DND-41 (cell line): ENCODE results near the gene SFMBT2.

Source experiments
- ATAC-seq: fragments of 200-7000 bp; cut with Tn5 transposase; 3 replicates; pipeline ENCODE4 v1.9.1; 2021; ENCODE audit warnings: low read depth; ENCODE audit not compliant: insufficient read depth
- DNase-seq: peaks from one replicate; pipeline ENCODE4 v3.0.0-alpha.2; 2020
- H2AFZ ChIP-seq: 2 replicates; pipeline ENCODE4 v1.6.0; 2012; ENCODE audit warnings: low read depth, low read length
- H3K27ac ChIP-seq: 2 replicates; pipeline ENCODE4 v1.5.1; 2012; ENCODE audit warnings: low read length, inconsistent platforms
- H3K27me3 ChIP-seq: fragments of 200-600 bp; sonication (generic); 2 replicates; pipeline ENCODE4 v1.6.0; 2012; ENCODE audit warnings: low read length, mild to moderate bottlenecking, inconsistent platforms; ENCODE audit not compliant: insufficient read depth, poor library complexity
- H3K36me3 ChIP-seq: 2 replicates; pipeline ENCODE4 v1.5.1; 2012; ENCODE audit warnings: low read length, inconsistent platforms; ENCODE audit not compliant: insufficient read depth
- H3K4me1 ChIP-seq: 2 replicates; pipeline ENCODE4 v1.5.1; 2012; ENCODE audit warnings: mild to moderate bottlenecking, low read length; ENCODE audit not compliant: insufficient read depth
- H3K4me2 ChIP-seq: 2 replicates; pipeline ENCODE4 v1.6.0; 2012; ENCODE audit warnings: mild to moderate bottlenecking, moderate library complexity, low read length, inconsistent platforms; ENCODE audit not compliant: insufficient read depth
- H3K4me3 ChIP-seq, 2 experiments: fragments of 200-600 bp in 1 of 2; shearing (Covaris generic) in 1 of 2; 2 replicates each; pipeline ENCODE4 v1.5.1; 2012 to 2016; ENCODE audit warnings: inconsistent platforms in 2 of 2, low read length in 2 of 2, mild to moderate bottlenecking in 2 of 2, low read depth in 1 of 2, moderate library complexity in 1 of 2
- H3K79me2 ChIP-seq: 2 replicates; pipeline ENCODE4 v1.6.0; 2012; ENCODE audit warnings: low read length, inconsistent platforms; ENCODE audit not compliant: insufficient read depth
- H3K9ac ChIP-seq: 2 replicates; pipeline ENCODE4 v1.6.0; 2012; ENCODE audit warnings: low read depth, mild to moderate bottlenecking, inconsistent platforms, low read length, moderate library complexity
- H3K9me3 ChIP-seq: 2 replicates; pipeline ENCODE4 v1.5.1; 2012; ENCODE audit warnings: low read length, moderate library complexity, mild to moderate bottlenecking, inconsistent platforms; ENCODE audit not compliant: insufficient read depth, severe bottlenecking
- H4K20me1 ChIP-seq: 2 replicates; pipeline ENCODE4 v1.6.0; 2012; ENCODE audit warnings: low read length; ENCODE audit not compliant: insufficient read depth
- CTCF ChIP-seq: IDR thresholded peaks from 2 replicates; pipeline ENCODE4 v1.5.1; 2012; ENCODE audit warnings: borderline replicate concordance, low read length, moderate library complexity, mild to moderate bottlenecking; ENCODE audit not compliant: poor library complexity, severe bottlenecking; ENCODE audit errors: extremely low read depth
- EZH2 ChIP-seq: IDR thresholded peaks from 3 replicates; pipeline ENCODE4 v1.6.1; 2012; ENCODE audit warnings: borderline replicate concordance, low read depth, mild to moderate bottlenecking, moderate library complexity, low read length, inconsistent platforms; ENCODE audit not compliant: severe bottlenecking

Gene SFMBT2

GRCh38 chr10:7264313-7264756, 146.5 kb downstream of the SFMBT2 start:
- TF ChIP-seq CTCF = no peak
- no peak for TF ChIP-seq EZH2
- Histone ChIP-seq H3K4me1 (peaks cover 31% of the 10 kb centered on the region), H4K20me1 (peaks cover 25% of the 10 kb centered on the region), H3K79me2 (peaks cover 66% of the 10 kb centered on the region), H3K27me3 (no peaks in the 10 kb centered on the region), H3K9ac (no peak overlapping the region), H3K4me3 (no peak overlapping the region), H3K4me2 (no peak overlapping the region), H2AFZ (no peak overlapping the region), H3K9me3 (no peaks in the 10 kb centered on the region), H3K36me3 (peaks cover 50% of the 10 kb centered on the region), H3K27ac (no peak overlapping the region)
- ATAC-seq (no peak), DNase-seq (no peak)

GRCh38 chr10:7263616-7264015, 147.2 kb downstream of the SFMBT2 start:
- Histone ChIP-seq H3K9me3 (no peaks in the 10 kb centered on the region), H3K4me2 (no peak overlapping the region), H2AFZ (no peak overlapping the region), H3K36me3 (peaks cover 49% of the 10 kb centered on the region), H4K20me1 (peaks cover 30% of the 10 kb centered on the region), H3K27ac (no peak overlapping the region), H3K9ac (no peak overlapping the region), H3K4me1 (peaks cover 38% of the 10 kb centered on the region), H3K79me2 (peaks cover 66% of the 10 kb centered on the region), H3K4me3 (no peak overlapping the region), H3K27me3 (no peaks in the 10 kb centered on the region)
- DNase-seq (no peak), ATAC-seq (no peak)
- TF ChIP-seq EZH2 = no peak
- no peak for TF ChIP-seq CTCF

- no peak for ATAC-seq
- no peaks in the 10 kb centered on the region for H3K9me3 ChIP-seq
- H3K9ac ChIP-seq = no peak overlapping the region
- H3K27ac ChIP-seq = no peak overlapping the region
- H3K36me3 ChIP-seq = peaks cover 57% of the 10 kb centered on the region
- H4K20me1 ChIP-seq = peaks cover 32% of the 10 kb centered on the region
- peaks cover 53% of the 10 kb centered on the region for H3K4me1 ChIP-seq
- no peak overlapping the region for H2AFZ ChIP-seq
- TF ChIP-seq EZH2 = no peak
- TF ChIP-seq CTCF = no peak
- H3K4me3 ChIP-seq = no peak overlapping the region
- DNase-seq = no peak
- H3K79me2 ChIP-seq = peaks cover 67% of the 10 kb centered on the region
- H3K27me3 ChIP-seq = no peaks in the 10 kb centered on the region
- H3K4me2 ChIP-seq = no peak overlapping the region
Observed at GRCh38 chr10:7261351-7261750, 149.5 kb downstream of the SFMBT2 start.

GRCh38 chr10:7260912-7261311, 149.9 kb downstream of the SFMBT2 start:
- Histone ChIP-seq H3K27ac (no peak overlapping the region), H4K20me1 (peaks cover 31% of the 10 kb centered on the region), H3K27me3 (no peaks in the 10 kb centered on the region), H3K4me2 (no peak overlapping the region), H3K36me3 (peaks cover 59% of the 10 kb centered on the region), H3K4me3 (no peak overlapping the region), H3K4me1 (peaks cover 53% of the 10 kb centered on the region), H3K79me2 (peaks cover 69% of the 10 kb centered on the region), H3K9me3 (no peaks in the 10 kb centered on the region), H3K9ac (no peak overlapping the region), H2AFZ (no peak overlapping the region)
- no peak for TF ChIP-seq EZH2
- no peak for TF ChIP-seq CTCF
- no peak for ATAC-seq
- no peak for DNase-seq
